Measurements from ENCODE around the gene HIP1. TPM values are rescaled to one million over a fixed set of nuclear protein-coding genes. Genes with fewer than 3 reads are reported as not detected.
"Not testable (repeated sequence)": the region's sequence is repeated elsewhere in the genome, so short reads cannot be mapped to it uniquely, and the experiment has no call there.

Gene HIP1
- polyA plus RNA-seq, 3 donors, result 4.3 to 14.8 (median 5.3) TPM

- 67% methylated on average over 4 of the region's 4 CpGs for WGBS (ENCODE audit: insufficient coverage)
- H3K4me1 Mint-ChIP-seq, result peaks cover 75% of the 10 kb centered on the region
- peaks cover 0 to 2% (median 0%) of the 10 kb centered on the region in 7 donors for H3K9me3 Mint-ChIP-seq
- Histone ChIP-seq H4K20me1 (ENCODE audit: insufficient read depth, low read length) (no peaks in the 10 kb centered on the region), H3K4me3 (replicated peaks in 1 of 3; ENCODE audit: low read depth in 2 of 3, low read length in 3 of 3) (no peak overlapping the region), H3K9ac (ENCODE audit: insufficient read depth, low read length, poor library complexity, severe bottlenecking) (no peak overlapping the region), H3K79me2 (ENCODE audit: insufficient read depth, low read length) (peaks cover 10% of the 10 kb centered on the region), H3K36me3 (replicated peaks in 1 of 2; ENCODE audit: control insufficient read depth in 1 of 2, insufficient read depth in 2 of 2, low read length in 2 of 2) (no peaks in the 10 kb centered on the region), H3K4me2 (replicated peaks; ENCODE audit: extremely low read depth, low read length, poor library complexity, severe bottlenecking) (no peak overlapping the region), H2AFZ (ENCODE audit: insufficient read depth, low read depth, low read length, poor library complexity, severe bottlenecking) (no peak overlapping the region), H3K9me3 (replicated peaks in 1 of 2; ENCODE audit: control insufficient read depth in 1 of 2, insufficient read depth in 1 of 2, low read length in 2 of 2) (no peaks in the 10 kb centered on the region), H3K27ac (ENCODE audit: low read depth in 1 of 2, low read length in 2 of 2) (no peak overlapping the region), H3K27me3 (ENCODE audit: control insufficient read depth in 2 of 2, insufficient read depth in 2 of 2, low read length in 2 of 2) (no peaks in the 10 kb centered on the region), H3K4me1 (ENCODE audit: control insufficient read depth in 1 of 2, insufficient read depth in 2 of 2, low read length in 2 of 2) (peaks cover 65 to 74% of the 10 kb centered on the region in 2 donors)
- TF ChIP-seq CTCF (IDR thresholded peaks at IDR 0.05), result no peak
- no peak for DNase-seq
- H3K4me3 Mint-ChIP-seq, result no peak overlapping the region
- H3K27ac Mint-ChIP-seq, result peak overlapping the region in 4 of 7 donors; percentile 69 to 82 (median 76)
- H3K36me3 Mint-ChIP-seq, result peaks cover 5 to 22% of the 10 kb centered on the region in 2 donors
- H3K27me3 Mint-ChIP-seq (ENCODE audit: low read depth in 3 of 3), result no peaks in the 10 kb centered on the region
- intact Hi-C loops (cut with micrococcal nuclease), result no loop called here
Measured at GRCh38 chr7:75613351-75613750, 125.4 kb downstream of the HIP1 start.

- Histone ChIP-seq H3K27me3 (ENCODE audit: control insufficient read depth in 2 of 2, insufficient read depth in 2 of 2, low read length in 2 of 2) (no peaks in the 10 kb centered on the region), H2AFZ (ENCODE audit: insufficient read depth, low read depth, low read length, poor library complexity, severe bottlenecking) (peak overlapping the region; percentile 8), H3K9ac (ENCODE audit: insufficient read depth, low read length, poor library complexity, severe bottlenecking) (peak overlapping the region; percentile 18), H3K4me3 (replicated peaks in 1 of 3; ENCODE audit: low read depth in 2 of 3, low read length in 3 of 3) (no peak overlapping the region), H3K36me3 (replicated peaks in 1 of 2; ENCODE audit: control insufficient read depth in 1 of 2, insufficient read depth in 2 of 2, low read length in 2 of 2) (no peaks in the 10 kb centered on the region), H3K27ac (ENCODE audit: low read depth in 1 of 2, low read length in 2 of 2) (peak overlapping the region in 1 of 2 donors; percentile 16), H3K9me3 (replicated peaks in 1 of 2; ENCODE audit: control insufficient read depth in 1 of 2, insufficient read depth in 1 of 2, low read length in 2 of 2) (no peaks in the 10 kb centered on the region), H3K4me1 (ENCODE audit: control insufficient read depth in 1 of 2, insufficient read depth in 2 of 2, low read length in 2 of 2) (peaks cover 49 to 58% of the 10 kb centered on the region in 2 donors), H3K79me2 (ENCODE audit: insufficient read depth, low read length) (peaks cover 10% of the 10 kb centered on the region), H4K20me1 (ENCODE audit: insufficient read depth, low read length) (no peaks in the 10 kb centered on the region), H3K4me2 (replicated peaks; ENCODE audit: extremely low read depth, low read length, poor library complexity, severe bottlenecking) (no peak overlapping the region)
- 79% methylated on average over 12 of the region's 16 CpGs for WGBS (ENCODE audit: insufficient coverage)
- H3K9me3 Mint-ChIP-seq, result peaks cover 0 to 2% (median 0%) of the 10 kb centered on the region in 7 donors
- peak overlapping the region in 3 of 7 donors; percentile 50 to 67 (median 57) for H3K27ac Mint-ChIP-seq
- H3K4me1 Mint-ChIP-seq, result peaks cover 61% of the 10 kb centered on the region
- no peaks in the 10 kb centered on the region for H3K27me3 Mint-ChIP-seq (ENCODE audit: low read depth in 3 of 3)
- peaks cover 5 to 23% of the 10 kb centered on the region in 2 donors for H3K36me3 Mint-ChIP-seq
- DNase-seq, result peak in 2 of 3 donors; percentile 25 to 29
- intact Hi-C loops (cut with micrococcal nuclease), result no loop called here
- peak overlapping the region; percentile 27 to 35 for H3K4me3 Mint-ChIP-seq
- TF ChIP-seq CTCF (IDR thresholded peaks at IDR 0.05), result no peak
Measured at GRCh38 chr7:75611557-75612178, 127.1 kb downstream of the HIP1 start.

GRCh38 chr7:75609416-75609815 is 129.3 kb downstream of the HIP1 start:
- not testable (repeated sequence) for H3K4me2 ChIP-seq (replicated peaks; ENCODE audit: extremely low read depth, low read length, poor library complexity, severe bottlenecking); H2AFZ ChIP-seq (ENCODE audit: insufficient read depth, low read depth, low read length, poor library complexity, severe bottlenecking); DNase-seq; H3K27me3 ChIP-seq (ENCODE audit: control insufficient read depth in 2 of 2, insufficient read depth in 2 of 2, low read length in 2 of 2); H3K27me3 Mint-ChIP-seq (ENCODE audit: low read depth in 3 of 3); H3K36me3 ChIP-seq (replicated peaks in 1 of 2; ENCODE audit: control insufficient read depth in 1 of 2, insufficient read depth in 2 of 2, low read length in 2 of 2); H3K9ac ChIP-seq (ENCODE audit: insufficient read depth, low read length, poor library complexity, severe bottlenecking); H3K9me3 ChIP-seq (replicated peaks in 1 of 2; ENCODE audit: control insufficient read depth in 1 of 2, insufficient read depth in 1 of 2, low read length in 2 of 2); H4K20me1 ChIP-seq (ENCODE audit: insufficient read depth, low read length); H3K4me3 ChIP-seq (replicated peaks in 1 of 3; ENCODE audit: low read depth in 2 of 3, low read length in 3 of 3); H3K4me3 Mint-ChIP-seq; H3K79me2 ChIP-seq (ENCODE audit: insufficient read depth, low read length); H3K27ac ChIP-seq (ENCODE audit: low read depth in 1 of 2, low read length in 2 of 2); H3K9me3 Mint-ChIP-seq
- Mint-ChIP-seq H3K36me3 (peaks cover 8 to 27% of the 10 kb centered on the region in 2 donors), H3K27ac (peak overlapping the region in 4 of 7 donors; percentile 34 to 51 (median 36)), H3K4me1 (peaks cover 58% of the 10 kb centered on the region)
- intact Hi-C loops (cut with micrococcal nuclease), result loop anchor here (5.0 kb wide), 1 partner anchor 33 kb away; no protein-coding TSS in a partner anchor
- WGBS (ENCODE audit: insufficient coverage), result 53% methylated on average over 10 of the region's 11 CpGs
- peaks cover 42 to 52% of the 10 kb centered on the region in 2 donors for H3K4me1 ChIP-seq (ENCODE audit: control insufficient read depth in 1 of 2, insufficient read depth in 2 of 2, low read length in 2 of 2)
